ENCODE measurements around the gene LOXHD1. TPM values are rescaled to one million over a fixed set of nuclear protein-coding genes. Genes with fewer than 3 reads are reported as not detected.

LOXHD1 gene
- total RNA-seq, 1 donor, result under 0.01 TPM

DNA sequence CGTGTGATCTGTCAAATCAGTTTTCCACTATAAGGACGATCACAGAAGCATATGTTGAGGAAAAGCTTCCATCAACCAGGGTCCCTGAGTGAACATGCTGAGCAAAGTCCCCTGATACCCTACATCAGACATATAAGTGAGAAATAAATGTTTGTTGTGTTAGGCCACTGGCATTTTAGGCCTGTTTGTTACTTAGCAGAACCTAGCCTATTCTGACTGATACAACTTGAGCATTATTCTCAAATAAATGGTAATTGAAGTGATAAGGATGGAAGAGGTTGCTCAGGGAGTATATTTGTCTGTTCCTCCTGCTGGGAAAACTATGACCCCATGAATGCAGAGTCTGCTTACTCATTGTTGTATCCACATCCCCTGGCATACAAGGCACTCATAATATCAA lies 106.4 kb downstream of the LOXHD1 start:
- DNase-seq (ENCODE audit: low read depth in 2 of 3, low spot score in 2 of 3), result no peak

DNA sequence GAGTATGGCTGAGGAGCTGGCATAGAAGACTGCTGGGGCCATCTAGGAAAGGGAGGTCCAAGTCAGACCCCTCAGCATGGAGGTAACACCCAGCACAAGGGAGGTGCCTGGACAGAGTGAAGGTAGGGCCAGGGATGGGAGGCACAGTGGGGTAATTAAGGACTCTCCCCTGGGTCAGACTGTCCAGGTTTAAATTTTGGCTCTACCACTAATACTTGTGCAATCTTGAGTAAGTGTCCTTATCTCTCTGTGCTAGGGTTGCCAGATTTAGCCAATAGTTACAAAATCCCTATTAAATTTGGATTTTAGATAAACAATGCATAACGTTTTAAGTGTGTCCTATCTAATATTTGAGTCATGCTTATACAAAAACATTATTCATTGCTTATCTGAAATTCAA lies 109.5 kb downstream of the LOXHD1 start:
- DNase-seq (ENCODE audit: low read depth in 2 of 3, low spot score in 2 of 3), result no peak

DNA sequence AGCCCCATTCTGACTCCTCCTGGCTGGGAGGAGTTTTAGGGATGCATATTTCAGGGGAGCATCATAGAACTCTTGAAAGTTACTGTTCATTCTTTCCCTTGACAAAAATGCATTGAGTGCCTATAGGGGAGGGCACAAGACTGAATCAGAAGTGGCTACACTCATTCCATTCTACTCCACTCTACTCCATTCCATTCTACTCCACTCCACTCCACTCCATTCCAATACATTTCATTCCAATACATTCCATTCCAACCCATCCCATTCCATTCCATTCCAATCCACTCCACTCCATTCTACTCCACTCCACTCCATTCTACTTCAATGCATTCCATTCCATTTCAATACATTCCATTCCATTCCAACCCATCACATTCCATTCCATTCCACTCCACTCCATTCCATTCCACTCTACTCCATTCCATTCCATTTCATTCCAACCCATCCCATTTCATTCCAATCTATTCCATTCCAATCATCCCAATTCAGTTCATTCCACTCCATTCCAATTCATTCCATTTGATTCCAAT lies 110.8 kb downstream of the LOXHD1 start:
- no peak for DNase-seq (ENCODE audit: low read depth in 2 of 3, low spot score in 2 of 3)

DNA sequence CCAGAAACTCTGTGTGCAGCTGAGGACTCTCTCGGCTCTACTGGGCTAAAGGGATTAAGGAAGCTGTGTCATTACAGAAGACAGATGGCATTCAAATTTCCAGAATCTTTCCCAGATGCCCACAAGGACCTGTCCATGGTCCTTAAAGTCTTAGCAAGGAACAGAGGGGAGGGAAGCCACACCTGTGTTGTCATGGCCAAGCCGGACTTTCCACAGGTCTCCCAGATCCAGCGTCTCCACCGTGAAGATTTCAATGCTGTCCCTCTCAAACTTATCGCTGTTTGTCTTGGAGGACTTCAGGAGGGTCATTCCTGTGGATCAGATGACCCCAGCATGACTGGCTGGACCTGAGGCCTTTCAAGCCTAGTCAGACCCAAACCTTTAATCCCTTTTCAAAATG lies 114.5 kb downstream of the LOXHD1 start:
- no peak for DNase-seq (ENCODE audit: low read depth in 2 of 3, low spot score in 2 of 3)

DNA sequence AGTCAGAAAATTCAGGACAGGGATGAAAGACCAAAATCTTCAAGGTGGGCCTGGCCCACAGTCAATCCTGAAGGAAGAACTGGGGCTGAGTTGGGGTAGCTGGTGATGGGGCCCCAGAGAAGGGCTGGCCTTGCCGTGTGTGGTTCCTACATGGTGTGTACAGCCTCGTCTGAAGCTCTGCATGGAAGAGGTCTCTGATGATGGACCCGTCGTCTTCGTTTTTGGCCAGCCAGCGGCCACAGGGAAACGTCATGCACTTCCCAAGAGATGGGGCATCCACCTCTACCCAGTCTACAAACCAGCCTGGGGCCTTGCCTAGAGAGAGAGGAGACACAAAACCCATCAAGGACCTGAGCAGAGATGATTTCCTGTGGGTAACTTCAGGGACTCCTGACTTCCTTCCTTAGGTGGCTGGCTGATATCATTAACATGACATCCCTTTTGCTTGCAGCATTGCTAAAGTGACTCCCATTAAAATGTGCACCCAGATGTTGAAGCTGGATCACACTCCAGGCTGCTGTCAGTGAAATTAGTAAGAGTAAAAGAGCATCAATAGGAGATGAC lies 115.3 kb downstream of the LOXHD1 start:
- no peak for DNase-seq (ENCODE audit: low read depth in 2 of 3, low spot score in 2 of 3)

DNA sequence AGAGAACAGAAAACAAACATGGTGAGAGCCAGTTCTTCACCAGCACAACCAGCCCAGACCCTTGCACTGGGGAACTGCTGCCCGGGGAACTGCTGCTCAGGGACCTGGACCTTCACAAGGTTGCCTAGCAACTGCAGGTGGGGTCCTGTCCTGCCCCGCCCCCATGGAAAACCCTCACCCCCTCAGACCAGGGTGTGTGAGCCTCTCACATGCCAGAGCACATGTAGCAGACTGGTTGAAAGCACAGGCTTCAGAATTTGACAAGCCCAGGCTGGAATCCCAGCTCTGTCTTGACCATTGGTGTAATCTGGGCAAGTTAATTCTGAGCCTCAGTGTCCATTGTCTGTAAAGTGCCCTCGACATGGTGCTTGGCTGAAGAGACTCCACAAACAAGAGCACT lies 118.6 kb downstream of the LOXHD1 start:
- DNase-seq (ENCODE audit: low read depth in 2 of 3, low spot score in 2 of 3), result no peak

DNA sequence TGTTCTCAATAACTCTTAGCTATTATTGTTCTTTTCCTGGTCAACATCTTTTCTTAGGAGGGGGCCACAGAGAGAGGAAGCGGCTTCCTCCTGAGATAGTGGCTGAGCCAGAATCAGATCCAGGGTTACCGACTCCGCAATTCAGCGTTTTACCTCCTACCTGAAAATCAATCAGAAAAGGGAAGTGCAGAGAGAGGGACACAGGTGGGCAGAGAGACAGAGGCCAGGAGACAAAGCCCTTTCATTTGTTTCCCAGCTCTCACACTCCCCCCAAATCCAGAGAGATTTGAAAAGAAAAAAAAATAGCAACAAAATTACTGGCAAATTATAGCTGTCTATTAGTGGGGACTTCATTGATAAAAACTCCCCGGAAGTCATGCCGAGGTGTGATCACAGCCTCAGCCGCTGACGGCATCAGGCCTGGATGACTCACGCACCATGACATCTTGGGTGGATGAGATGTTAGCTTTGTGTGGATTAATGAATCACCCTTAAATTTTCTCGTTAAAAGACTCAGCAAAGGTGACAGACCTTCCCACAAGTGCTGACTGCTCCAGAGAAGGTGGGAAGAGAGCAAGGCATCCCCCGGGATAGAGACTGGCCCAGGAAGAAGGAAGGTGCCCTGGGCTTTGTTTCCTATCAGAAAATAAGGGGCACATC lies 120.7 kb downstream of the LOXHD1 start:
- DNase-seq (ENCODE audit: low read depth in 2 of 3, low spot score in 2 of 3), result no peak

DNA sequence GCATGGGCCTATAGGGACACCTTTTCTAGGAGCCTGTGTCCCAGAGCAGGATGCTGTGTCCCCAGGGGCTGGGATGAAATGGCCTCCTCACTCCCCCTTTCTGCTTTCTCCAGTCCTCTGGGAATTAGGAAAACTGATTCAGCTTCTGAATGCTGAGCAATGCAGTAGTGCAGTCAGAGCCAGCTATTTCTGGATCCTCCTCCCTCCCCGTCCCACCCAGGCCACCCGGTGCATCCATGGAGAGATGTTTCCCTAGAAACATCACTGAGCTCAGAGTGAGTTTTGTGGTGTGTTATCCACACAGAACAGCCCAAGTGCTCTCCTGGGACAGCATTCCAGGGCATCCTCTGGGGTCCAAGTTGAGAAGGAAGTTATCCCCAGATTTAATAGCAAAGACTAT lies 125.5 kb downstream of the LOXHD1 start:
- DNase-seq (ENCODE audit: low read depth in 2 of 3, low spot score in 2 of 3), result no peak

DNA sequence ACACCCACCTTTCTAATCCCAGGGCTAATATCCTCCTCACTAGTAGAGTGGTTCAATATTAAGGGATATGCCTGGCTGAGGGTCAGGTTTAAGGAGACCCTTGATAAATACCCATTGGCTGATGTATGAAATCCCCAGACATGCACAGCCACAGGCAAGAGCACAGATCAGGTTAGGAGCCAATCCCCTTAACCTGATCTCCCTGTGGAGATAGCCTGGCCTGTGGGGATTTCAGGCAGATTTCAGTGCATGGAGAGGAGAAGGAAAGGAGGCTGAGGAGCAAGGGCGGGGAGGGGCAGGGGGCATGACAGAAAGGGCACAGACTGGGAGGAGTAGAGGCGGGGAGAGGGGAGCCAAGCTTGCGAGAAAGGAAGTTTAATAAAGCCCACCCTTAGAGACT lies 129.0 kb downstream of the LOXHD1 start:
- no peak for DNase-seq (ENCODE audit: low read depth in 2 of 3, low spot score in 2 of 3)

DNA sequence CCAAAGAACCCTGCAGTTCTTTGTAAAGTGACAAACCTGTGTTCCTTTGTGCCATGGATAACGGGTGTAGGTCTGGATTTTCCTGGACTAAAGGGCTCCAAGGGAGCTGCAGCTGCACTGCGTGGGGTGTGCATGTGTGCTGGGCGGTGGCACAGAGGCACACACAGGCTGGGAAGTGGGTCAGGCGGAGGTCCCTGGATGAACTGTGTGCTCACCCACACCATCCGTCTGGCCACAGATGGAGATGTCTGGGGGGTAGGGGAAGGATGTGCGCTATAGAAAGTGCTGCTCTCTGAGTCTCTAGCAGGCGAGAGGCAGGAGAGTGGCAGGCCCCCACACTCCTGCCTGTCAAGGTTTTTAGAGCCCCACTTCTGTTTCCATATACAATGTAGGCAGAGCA lies 137.2 kb downstream of the LOXHD1 start:
- DNase-seq (ENCODE audit: low read depth in 2 of 3, low spot score in 2 of 3), result no peak

DNA sequence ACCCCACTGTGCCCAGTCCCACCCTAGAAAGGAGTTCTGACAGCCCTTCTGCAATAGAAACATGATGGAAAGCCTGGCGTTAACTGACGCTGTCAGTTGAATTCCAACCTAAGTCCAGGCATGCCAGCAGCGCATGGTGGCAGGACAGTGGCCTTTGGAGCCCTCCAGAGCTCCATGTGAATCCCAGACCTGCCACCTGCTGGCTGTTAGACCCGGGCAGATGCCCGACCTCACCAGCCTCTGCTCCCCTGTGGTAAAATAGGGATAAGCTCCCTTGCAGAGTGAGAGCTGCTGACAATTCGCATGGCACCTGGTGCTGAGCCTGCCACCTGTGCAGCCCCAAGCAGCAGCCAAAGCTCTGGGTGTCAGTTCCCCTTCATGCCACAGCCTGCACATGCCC lies 138.6 kb downstream of the LOXHD1 start:
- no peak for DNase-seq (ENCODE audit: low read depth in 2 of 3, low spot score in 2 of 3)

DNA sequence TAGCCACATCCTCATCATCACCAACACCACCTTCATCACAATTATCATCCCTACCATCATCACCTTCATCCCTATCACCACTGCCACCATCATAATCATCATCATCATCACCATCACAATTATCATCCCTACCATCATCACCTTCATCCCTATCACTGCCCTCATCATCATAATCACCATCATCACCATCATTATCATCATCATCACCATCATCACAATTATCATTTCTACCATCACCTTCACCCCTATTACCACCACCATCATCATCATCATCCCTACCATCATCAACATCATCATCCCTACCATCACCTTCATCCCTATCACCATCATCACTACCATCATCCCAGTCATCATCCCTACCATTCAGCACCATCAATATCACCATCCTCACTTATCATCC lies 140.5 kb downstream of the LOXHD1 start:
- no peak for DNase-seq (ENCODE audit: low read depth in 2 of 3, low spot score in 2 of 3)

DNA sequence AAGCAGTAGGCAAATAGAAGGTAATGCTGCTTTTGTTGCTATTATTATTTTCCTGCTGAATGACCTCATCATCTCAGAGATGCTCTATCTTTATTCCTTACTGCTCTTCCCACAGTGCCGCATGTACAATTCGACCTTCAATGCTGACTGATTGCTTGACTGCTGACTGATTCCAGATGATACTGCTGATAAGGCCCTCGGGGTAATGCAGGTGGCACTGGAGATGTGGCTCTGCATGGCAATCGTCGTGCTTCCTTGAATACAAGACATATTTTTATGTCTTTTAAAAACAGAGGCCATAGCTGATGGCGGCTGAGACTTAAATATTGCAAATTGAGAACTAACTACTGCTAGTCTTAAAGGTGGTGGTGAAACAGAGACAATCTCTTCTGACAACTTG lies 146.6 kb downstream of the LOXHD1 start:
- DNase-seq (ENCODE audit: low read depth in 2 of 3, low spot score in 2 of 3), result no peak

DNA sequence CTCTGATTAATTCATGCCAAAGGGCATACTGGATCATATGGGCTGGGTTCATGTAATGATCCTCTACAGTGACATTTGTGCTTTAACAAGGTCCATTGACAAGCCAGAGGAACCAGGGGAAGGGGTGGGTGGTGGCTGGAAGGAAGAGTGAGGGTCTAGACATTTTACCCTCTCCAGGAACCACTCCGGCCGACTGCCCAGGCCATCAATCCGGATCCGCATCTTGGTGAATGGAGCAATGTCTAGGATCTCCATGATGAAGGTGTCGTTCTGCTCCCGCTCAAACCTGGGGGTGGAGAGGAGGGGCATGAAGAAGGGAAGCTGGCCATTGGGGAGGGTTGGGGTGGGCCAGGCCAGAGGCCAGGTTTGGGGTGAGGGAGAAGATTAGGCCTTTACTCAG lies 147.5 kb downstream of the LOXHD1 start:
- no peak for DNase-seq (ENCODE audit: low read depth in 2 of 3, low spot score in 2 of 3)

DNA sequence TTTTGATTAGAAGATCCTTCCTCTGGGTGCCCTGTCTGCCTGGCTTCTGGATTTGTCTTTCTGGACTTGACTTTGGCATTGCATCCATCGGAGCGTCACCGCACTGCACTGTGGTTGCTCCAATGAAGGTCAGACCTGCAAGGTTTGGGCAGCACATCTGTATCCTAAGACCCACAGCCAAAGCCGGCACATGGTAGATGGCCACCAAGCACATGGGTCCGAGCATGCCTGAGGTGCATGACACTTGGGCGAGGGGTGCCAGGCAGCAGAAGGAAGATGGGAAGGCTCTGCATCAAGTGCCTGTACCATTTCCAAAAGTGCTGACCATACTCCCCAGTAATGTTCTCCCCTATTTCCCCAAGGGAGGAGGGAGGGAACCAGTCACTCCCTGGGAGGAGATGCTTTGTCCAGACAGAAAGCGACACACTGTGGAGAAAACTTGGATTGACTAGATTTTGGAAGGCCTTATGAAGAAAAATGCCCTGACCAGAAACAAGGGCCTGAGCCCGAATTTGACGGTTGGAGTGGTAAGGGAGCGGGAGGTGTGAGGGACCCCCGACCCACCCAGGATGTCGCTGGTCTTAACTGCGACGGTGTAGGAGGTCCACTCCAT lies 149.9 kb downstream of the LOXHD1 start:
- DNase-seq (ENCODE audit: low read depth in 2 of 3, low spot score in 2 of 3), result no peak

DNA sequence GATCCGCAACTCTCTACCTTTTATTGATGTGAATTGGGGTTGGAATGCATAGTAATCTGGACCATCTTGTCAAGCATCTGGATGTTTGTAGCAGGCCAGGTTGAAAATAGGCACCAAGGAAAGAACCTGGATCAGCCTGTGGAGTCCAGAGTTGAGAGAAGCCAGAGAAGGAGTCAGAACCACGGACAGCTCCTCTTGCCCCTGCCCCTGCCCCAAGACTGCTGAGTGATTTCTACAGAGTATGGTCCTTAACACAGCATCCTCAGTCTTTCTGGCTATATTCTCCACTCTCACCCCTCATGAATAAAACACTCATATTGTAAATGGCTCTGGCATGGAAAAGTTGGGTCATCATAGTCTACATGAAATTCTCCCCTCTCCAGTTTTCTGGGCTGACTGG lies 154.6 kb downstream of the LOXHD1 start:
- DNase-seq (ENCODE audit: low read depth in 2 of 3, low spot score in 2 of 3), result peak in 2 of 3 donors; percentile 5 to 51

DNA sequence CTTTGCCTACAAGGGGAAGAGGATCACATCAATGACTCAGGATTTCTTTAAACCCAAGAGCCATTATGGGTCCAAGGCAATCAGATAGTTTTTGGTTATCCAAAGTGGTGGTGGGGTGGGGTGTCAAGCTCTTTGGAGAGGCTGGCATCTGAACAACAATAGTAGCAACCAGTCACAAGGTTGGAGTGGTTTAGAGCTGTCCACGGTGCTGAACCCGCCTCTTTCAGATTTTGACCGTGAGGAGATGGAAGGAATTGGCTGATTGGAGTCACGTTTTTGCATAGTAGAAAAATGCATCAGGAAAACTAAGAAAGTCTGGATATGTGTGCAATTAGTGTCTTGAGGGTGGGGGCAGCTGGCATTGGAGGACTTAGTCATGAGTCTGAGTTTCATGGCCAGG lies 159.9 kb downstream of the LOXHD1 start:
- peak in 2 of 3 donors; percentile 34 to 68 for DNase-seq (ENCODE audit: low read depth in 2 of 3, low spot score in 2 of 3)

DNA sequence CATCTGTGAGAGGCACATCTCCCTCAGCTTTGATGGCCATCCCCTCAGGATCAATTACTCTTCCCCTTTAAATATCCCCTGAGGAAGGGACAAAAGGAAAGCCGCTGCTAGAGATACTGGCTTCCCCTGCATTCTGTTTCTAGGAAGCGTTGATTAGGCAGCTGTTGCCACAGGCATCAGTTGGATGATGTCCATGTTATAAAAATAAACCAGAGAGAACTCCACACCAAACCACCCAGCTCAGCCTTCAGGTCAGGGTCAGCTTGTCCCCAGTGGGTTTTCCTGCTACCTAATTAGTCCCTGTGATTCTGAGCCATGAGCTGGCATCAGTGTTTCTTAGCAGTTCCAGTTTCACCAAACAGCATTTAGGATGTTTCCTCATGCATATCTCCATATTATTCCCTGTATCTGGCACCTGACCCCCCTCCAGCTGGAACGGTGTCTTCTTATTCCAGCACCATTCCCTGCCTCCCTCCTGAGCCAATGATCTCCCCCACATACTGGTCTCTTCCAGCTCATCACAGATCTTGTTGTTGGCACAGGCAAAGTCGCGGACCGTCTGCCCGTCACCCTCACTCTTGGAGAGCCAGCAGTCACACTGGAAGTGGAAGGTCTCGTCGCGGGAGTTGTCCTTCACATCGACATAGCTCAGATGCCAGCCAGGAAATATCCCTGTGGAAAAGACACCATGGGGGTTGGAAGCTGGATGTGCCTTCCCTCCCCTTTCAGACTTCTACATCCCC lies 168.4 kb downstream of the LOXHD1 start:
- DNase-seq (ENCODE audit: low read depth in 2 of 3, low spot score in 2 of 3), result no peak

DNA sequence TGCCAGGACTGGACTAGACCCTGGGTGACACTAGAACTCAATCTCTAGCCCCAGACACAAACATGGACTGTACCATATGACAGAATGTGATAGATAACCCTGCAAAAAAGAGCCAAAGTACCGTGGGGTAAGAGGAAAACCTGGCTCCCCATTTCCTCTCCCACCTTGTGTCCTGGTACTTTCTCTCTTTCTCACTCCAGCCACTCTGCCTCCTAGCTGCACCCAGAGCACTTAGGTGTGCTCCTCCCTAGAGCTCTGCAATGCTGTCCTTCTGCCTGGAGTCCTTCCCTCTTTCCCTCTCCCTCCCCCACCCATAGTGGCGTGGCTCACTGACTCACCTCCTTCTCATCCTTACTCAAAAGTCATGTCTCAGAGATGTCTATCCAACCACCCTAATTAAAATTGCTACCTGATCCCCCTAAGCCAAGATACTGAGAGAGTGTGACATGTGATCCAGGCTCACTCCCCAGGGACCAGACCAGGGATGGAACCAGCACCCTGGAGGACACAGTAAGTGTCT lies 171.3 kb downstream of the LOXHD1 start:
- no peak for DNase-seq (ENCODE audit: low read depth in 2 of 3, low spot score in 2 of 3)

DNA sequence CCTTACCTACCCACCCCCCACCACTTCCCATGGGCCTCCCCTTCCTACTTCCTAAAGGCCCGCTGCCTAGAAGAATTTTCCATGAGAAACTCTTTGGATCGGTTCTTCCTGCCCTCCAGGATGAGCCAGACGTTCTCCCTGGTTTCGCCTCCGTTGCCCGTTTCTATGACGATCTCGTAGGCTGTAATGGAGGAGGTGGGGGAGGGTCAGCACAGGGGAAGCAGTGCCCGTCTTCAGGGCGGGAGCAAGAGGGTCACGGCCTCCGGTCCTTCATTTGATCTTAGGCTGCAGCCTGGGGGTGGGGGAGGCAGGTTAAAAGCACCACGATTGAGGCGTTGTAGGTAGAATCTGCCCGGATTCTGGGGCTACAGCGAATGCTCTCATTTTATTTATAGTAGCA lies 172.0 kb downstream of the LOXHD1 start:
- DNase-seq (ENCODE audit: low read depth in 2 of 3, low spot score in 2 of 3), result no peak

DNA sequence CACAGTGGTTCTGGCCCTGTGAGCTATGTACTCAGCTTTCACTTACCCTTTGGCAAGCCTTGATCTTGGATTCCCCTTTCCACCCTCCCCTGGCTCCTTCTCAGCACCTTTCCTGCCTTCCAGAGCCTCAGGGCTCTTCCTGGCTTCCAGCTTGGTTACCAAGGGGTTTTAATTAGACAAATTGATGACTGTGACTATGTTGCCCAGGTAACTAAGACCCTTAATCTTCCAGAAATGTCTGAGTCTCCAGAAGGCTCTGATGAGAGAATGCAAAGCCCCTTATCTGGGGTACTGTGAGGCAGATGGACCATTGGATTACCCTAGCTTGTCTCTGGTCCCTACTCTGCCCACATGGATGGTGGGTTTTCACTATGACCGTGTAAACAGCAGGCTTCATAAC lies 174.2 kb downstream of the LOXHD1 start:
- no peak for DNase-seq (ENCODE audit: low read depth in 2 of 3, low spot score in 2 of 3)
